Cerebellar nuclear complex (tissue), 1 donor: ENCODE data around the gene RTP5.

ENCODE experiments used
- DNase-seq, 2 experiments: peaks; one replicate each; lab custom pipeline; 2025; lab: John Stamatoyannopoulos, UW

The RTP5 gene

GRCh38 chr2:241887806-241888522 is 18.4 kb downstream of the RTP5 start:
- no peak for DNase-seq

GRCh38 chr2:241888641-241889040 is 19.1 kb downstream of the RTP5 start:
- no peak for DNase-seq

- DNase-seq, result peak; percentile 28 to 39
These were observed 21.2 kb downstream of the RTP5 start for GRCh38 chr2:241890524-241891235.

GRCh38 chr2:241891315-241891987 is 21.9 kb downstream of the RTP5 start:
- no peak for DNase-seq

GRCh38 chr2:241891988-241892298 is 22.4 kb downstream of the RTP5 start:
- no peak for DNase-seq

- no peak for DNase-seq
These were observed 23.0 kb downstream of the RTP5 start for GRCh38 chr2:241892299-241893137.

- no peak for DNase-seq
These were observed 23.7 kb downstream of the RTP5 start for GRCh38 chr2:241893265-241893664.

- no peak for DNase-seq
These were observed 24.6 kb downstream of the RTP5 start for GRCh38 chr2:241894056-241894641.

- DNase-seq, result no peak
These were observed 25.3 kb downstream of the RTP5 start for GRCh38 chr2:241894681-241895426.

GRCh38 chr2:241895427-241895711 is 25.8 kb downstream of the RTP5 start:
- DNase-seq, result no peak

- DNase-seq, result no peak
These were observed 26.4 kb downstream of the RTP5 start for GRCh38 chr2:241895712-241896641.

GRCh38 chr2:241896746-241897201 is 27.2 kb downstream of the RTP5 start:
- no peak for DNase-seq

- DNase-seq, result no peak
These were observed 27.8 kb downstream of the RTP5 start for GRCh38 chr2:241897231-241897916.

- DNase-seq, result no peak
These were observed 29.1 kb downstream of the RTP5 start for GRCh38 chr2:241898463-241899270.

GRCh38 chr2:241900251-241901017 is 30.9 kb downstream of the RTP5 start:
- no peak for DNase-seq

- DNase-seq, result no peak
These were observed 31.5 kb downstream of the RTP5 start for GRCh38 chr2:241901018-241901380.

GRCh38 chr2:241901500-241902351 is 32.2 kb downstream of the RTP5 start:
- peak in 1 of 2 experiments; percentile 23 for DNase-seq
